Measurements from ENCODE around the gene PCDHGA7. TPM values are rescaled to one million over a fixed set of nuclear protein-coding genes. Genes with fewer than 3 reads are reported as not detected.
A peak's percentile ranks its signal among the peaks of the same experiment; 100 is the strongest.

The PCDHGA7 gene
- polyA plus RNA-seq, 1 experiment = 3.6 TPM

DNA sequence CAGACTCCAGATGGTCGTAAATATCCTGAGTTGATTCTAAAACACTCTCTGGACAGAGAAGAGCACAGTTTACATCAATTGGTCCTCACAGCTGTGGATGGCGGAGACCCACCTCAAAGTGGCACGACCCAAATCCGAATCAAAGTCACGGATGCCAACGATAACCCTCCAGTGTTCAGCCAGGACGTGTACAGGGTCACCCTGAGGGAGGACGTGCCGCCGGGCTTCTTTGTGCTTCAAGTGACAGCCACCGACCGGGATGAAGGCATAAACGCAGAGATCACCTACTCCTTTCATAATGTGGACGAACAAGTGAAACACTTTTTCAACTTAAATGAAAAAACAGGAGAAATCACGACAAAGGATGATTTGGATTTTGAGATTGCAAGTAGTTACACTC is 21.9 kb upstream of the PCDHGA7 start:
- no peaks in the 10 kb centered on the region for H3K36me3 ChIP-seq (ENCODE audit: control insufficient read depth, insufficient read depth, low read length)
- no peak overlapping the region for H3K4me3 ChIP-seq (ENCODE audit: low read depth, low read length)
- H3K27me3 ChIP-seq (ENCODE audit: control insufficient read depth, insufficient read depth, low read length) = peaks cover 2% of the 10 kb centered on the region; the same call in 1 of the 2 replicates
- POLR2A ChIA-PET = no interaction called here
- TF ChIP-seq, protein P1, sequence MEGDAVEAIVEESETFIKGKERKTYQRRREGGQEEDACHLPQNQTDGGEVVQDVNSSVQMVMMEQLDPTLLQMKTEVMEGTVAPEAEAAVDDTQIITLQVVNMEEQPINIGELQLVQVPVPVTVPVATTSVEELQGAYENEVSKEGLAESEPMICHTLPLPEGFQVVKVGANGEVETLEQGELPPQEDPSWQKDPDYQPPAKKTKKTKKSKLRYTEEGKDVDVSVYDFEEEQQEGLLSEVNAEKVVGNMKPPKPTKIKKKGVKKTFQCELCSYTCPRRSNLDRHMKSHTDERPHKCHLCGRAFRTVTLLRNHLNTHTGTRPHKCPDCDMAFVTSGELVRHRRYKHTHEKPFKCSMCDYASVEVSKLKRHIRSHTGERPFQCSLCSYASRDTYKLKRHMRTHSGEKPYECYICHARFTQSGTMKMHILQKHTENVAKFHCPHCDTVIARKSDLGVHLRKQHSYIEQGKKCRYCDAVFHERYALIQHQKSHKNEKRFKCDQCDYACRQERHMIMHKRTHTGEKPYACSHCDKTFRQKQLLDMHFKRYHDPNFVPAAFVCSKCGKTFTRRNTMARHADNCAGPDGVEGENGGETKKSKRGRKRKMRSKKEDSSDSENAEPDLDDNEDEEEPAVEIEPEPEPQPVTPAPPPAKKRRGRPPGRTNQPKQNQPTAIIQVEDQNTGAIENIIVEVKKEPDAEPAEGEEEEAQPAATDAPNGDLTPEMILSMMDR (IDR thresholded peaks at IDR 0.05; ENCODE audit: insufficient read depth, low read depth, low read length) = no peak
- no peak for DNase-seq (ENCODE audit: low read depth)
- CTCF ChIA-PET = interaction anchor here (0.6 to 1.1 kb wide), 3 partner anchors 68 to 203 kb away, joined by 3 to 5 read pairs (median 4); no protein-coding TSS in a partner anchor

DNA sequence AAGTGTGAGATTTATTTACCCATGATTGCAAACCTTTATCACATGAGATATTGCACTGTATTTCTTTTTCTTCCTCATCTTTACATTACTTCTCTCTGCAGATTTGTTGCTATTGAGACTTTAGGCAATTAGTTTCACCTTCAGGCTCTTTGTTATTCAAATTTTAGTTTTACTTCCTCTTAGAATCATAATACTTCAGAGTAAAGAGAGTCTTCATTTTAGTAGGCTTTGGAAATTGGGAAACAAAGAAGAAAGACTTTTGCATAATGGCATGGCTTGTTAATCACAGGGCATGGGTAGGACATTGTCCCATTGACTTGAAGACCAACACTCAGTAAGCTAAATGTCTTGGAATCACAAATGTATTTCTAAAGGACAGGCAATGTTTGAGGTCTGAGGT is 19.8 kb upstream of the PCDHGA7 start:
- DNase-seq (ENCODE audit: low read depth) = no peak
- H3K4me3 ChIP-seq (ENCODE audit: low read depth, low read length) = no peak overlapping the region
- no peaks in the 10 kb centered on the region for H3K36me3 ChIP-seq (ENCODE audit: control insufficient read depth, insufficient read depth, low read length)
- peaks cover 2% of the 10 kb centered on the region; the same call in 1 of the 2 replicates for H3K27me3 ChIP-seq (ENCODE audit: control insufficient read depth, insufficient read depth, low read length)
- TF ChIP-seq, protein P1 (IDR thresholded peaks at IDR 0.05; ENCODE audit: insufficient read depth, low read depth, low read length) = no peak
- POLR2A ChIA-PET = no interaction called here
- CTCF ChIA-PET = interaction anchor here (1.0 to 2.4 kb wide), 2 partner anchors 9 to 201 kb away, joined by 3 to 17 read pairs; no protein-coding TSS in a partner anchor

DNA sequence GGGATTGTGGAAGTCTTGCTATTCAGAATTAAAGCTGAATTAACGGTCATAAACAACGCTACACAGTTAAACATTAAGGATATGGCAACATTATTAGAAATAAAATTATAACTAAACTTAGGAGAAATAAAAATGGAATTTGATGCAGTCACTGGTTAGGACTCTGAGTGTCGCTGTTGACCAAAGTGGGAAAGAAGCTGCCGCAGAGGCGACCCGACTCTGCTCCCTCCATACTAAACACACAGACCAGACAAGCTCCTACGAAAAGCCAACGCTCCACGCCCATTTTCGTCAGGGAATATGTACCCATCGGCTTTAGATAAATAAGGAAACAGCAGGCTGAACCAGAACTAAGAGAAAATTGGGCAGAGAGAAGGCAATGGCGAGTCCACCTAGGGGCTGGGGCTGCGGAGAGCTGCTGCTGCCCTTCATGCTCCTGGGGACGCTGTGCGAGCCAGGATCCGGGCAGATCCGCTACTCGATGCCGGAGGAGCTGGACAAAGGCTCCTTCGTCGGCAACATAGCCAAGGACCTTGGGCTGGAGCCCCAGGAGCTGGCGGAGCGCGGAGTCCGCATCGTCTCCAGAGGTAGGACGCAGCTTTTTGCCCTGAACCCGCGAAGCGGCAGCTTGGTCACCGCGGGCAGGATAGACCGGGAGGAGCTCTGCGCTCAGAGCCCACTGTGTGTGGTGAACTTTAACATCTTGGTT is 18.4 kb upstream of the PCDHGA7 start, which contains the start of gene PCDHGA5:
TSS of gene PCDHGA5 (plus strand) at position 211 of the 709 bp plus-strand sequence. CDS start at position 380, 169 bp downstream.
- DNase-seq (ENCODE audit: low read depth) = no peak
- POLR2A ChIA-PET = no interaction called here
- H3K4me3 ChIP-seq (ENCODE audit: low read depth, low read length) = peak within 1 kb of the TSS; percentile 30
- H3K36me3 ChIP-seq (ENCODE audit: control insufficient read depth, insufficient read depth, low read length) = no peaks in the 10 kb centered on the region
- peaks cover 2% of the 10 kb centered on the region; the same call in 1 of the 2 replicates for H3K27me3 ChIP-seq (ENCODE audit: control insufficient read depth, insufficient read depth, low read length)
- TF ChIP-seq, protein P1 (IDR thresholded peaks at IDR 0.05; ENCODE audit: insufficient read depth, low read depth, low read length) = peak; percentile 32; the same call in 1 of the 2 replicates
- CTCF ChIA-PET = interaction anchor here (0.6 to 2.6 kb wide), 19 partner anchors 9 to 228 kb away, joined by 3 to 17 read pairs (median 4); partner anchors contain the start of genes PCDHGA10, PCDHGA11, PCDHGA4 and PCDHGA6

DNA sequence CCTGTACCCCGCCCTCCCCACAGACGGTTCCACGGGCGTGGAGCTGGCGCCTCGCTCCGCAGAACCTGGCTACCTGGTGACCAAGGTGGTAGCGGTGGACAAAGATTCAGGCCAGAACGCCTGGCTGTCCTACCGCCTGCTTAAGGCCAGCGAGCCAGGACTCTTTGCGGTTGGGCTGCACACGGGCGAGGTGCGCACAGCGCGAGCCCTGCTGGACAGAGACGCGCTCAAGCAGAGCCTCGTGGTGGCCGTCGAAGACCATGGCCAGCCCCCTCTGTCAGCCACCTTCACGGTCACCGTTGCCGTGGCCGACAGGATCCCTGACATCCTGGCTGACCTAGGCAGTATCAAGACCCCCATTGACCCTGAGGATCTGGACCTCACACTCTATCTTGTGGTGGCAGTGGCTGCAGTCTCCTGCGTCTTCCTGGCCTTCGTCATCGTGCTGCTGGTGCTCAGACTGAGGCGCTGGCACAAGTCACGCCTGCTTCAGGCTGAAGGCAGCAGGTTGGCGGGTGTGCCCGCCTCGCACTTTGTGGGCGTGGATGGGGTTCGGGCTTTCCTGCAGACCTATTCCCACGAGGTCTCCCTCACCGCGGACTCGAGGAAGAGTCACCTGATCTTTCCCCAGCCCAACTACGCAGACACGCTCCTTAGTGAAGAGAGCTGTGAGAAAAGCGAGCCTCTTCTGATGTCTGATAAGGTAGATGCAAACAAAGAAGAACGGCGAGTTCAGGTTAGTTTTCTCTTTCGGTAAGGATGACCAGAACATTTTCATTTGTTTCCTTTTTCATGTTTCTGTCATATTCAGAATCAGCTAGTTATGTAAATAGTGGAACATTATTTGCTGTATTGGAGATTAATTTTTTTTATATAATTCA is 16.3 kb upstream of the PCDHGA7 start:
- CTCF ChIA-PET = interaction anchor here (0.6 to 1.4 kb wide), 3 partner anchors 10 to 424 kb away, joined by 3 read pairs; partner anchors contain the start of gene PCDHGA12
- no peak overlapping the region for H3K4me3 ChIP-seq (ENCODE audit: low read depth, low read length)
- DNase-seq (ENCODE audit: low read depth) = no peak
- TF ChIP-seq, protein P1 (IDR thresholded peaks at IDR 0.05; ENCODE audit: insufficient read depth, low read depth, low read length) = no peak
- peaks cover 2% of the 10 kb centered on the region; the same call in 1 of the 2 replicates for H3K27me3 ChIP-seq (ENCODE audit: control insufficient read depth, insufficient read depth, low read length)
- POLR2A ChIA-PET = no interaction called here
- H3K36me3 ChIP-seq (ENCODE audit: control insufficient read depth, insufficient read depth, low read length) = no peaks in the 10 kb centered on the region
